Panc1 (cell line): ENCODE measurements around the gene GKAP1. TPM values are rescaled to one million over a fixed set of nuclear protein-coding genes. Genes with fewer than 3 reads are reported as not detected.

Experiments
- ATAC-seq: fragments of 200-7000 bp; cut with Tn5 transposase; 2 replicates; pipeline ENCODE4 v1.9.1; 2020; ENCODE audit warnings: mild to moderate bottlenecking, moderate library complexity
- BruUV-seq: library from RNA; stranded (reverse); fragments of 400-500 nt; replicated peaks from 2 replicates; lab custom pipeline; 2021; lab: Mats Ljungman, UMichigan
- CTCF ChIA-PET: fragments of 300-600 bp; sonication (Branson Sonifier 250); formaldehyde crosslinking; loops from one replicate; lab custom pipeline; 2022; ENCODE audit warnings: antibody characterized with exemption; lab: Charles Lee
- POLR2A ChIA-PET: fragments of 300-600 bp; sonication (Branson Sonifier 250); formaldehyde crosslinking; loops from one replicate; lab custom pipeline; 2022; ENCODE audit warnings: antibody characterized with exemption; lab: Charles Lee
- DNase-seq: peaks from one replicate; pipeline ENCODE4 v3.0.0-alpha.2; 2010; ENCODE audit warnings: low read depth, low spot score
- H3K27ac ChIP-seq: 2 replicates; pipeline ENCODE4 v1.5.1; 2011; ENCODE audit warnings: mild to moderate bottlenecking, low read length, inconsistent platforms
- H3K27me3 ChIP-seq: fragments of 200-500 bp; sonication (Bioruptor generic); 2 replicates; pipeline ENCODE4 v1.6.0; 2014; ENCODE audit warnings: low read length, inconsistent platforms; ENCODE audit not compliant: control insufficient read depth, insufficient read depth
- H3K36me3 ChIP-seq: fragments of 200-500 bp; sonication (Bioruptor generic); 2 replicates; pipeline ENCODE4 v1.5.1; 2014; ENCODE audit warnings: inconsistent platforms, mild to moderate bottlenecking, low read length, moderate library complexity; ENCODE audit not compliant: control insufficient read depth, insufficient read depth
- H3K4me1 ChIP-seq: 2 replicates; pipeline ENCODE4 v1.5.1; 2011; ENCODE audit warnings: inconsistent platforms, mild to moderate bottlenecking, low read length, moderate library complexity; ENCODE audit not compliant: control insufficient read depth, insufficient read depth
- H3K4me3 ChIP-seq, 2 experiments: 2 replicates each; pipeline ENCODE4 v1.5.1; 2011 to 2012; ENCODE audit warnings: low read depth in 2 of 2, low read length in 2 of 2, mild to moderate bottlenecking in 2 of 2, inconsistent platforms in 1 of 2, moderate library complexity in 1 of 2
- H3K9me3 ChIP-seq: fragments of 200-500 bp; sonication (Bioruptor generic); 2 replicates; pipeline ENCODE4 v1.5.1; 2014; ENCODE audit warnings: low read depth, mild to moderate bottlenecking, inconsistent platforms, low read length, moderate library complexity; ENCODE audit not compliant: control insufficient read depth, insufficient read depth
- CTCF ChIP-seq: fragments of 450-650 bp; IDR thresholded peaks from 2 replicates; pipeline ENCODE4 v1.5.1; 2017; ENCODE audit warnings: mild to moderate bottlenecking
- POLR2AphosphoS5 ChIP-seq: IDR thresholded peaks from 2 replicates; pipeline ENCODE4 v1.6.1; 2012; ENCODE audit warnings: mild to moderate bottlenecking, low read depth, low read length, moderate library complexity
- SIN3A ChIP-seq: IDR thresholded peaks from 2 replicates; pipeline ENCODE4 v1.6.1; 2012; ENCODE audit warnings: low read depth, mild to moderate bottlenecking, low read length, moderate library complexity, borderline replicate concordance; ENCODE audit not compliant: insufficient read depth
- TCF7L2 ChIP-seq: IDR thresholded peaks from 2 replicates; pipeline ENCODE4 v1.6.1; 2011; ENCODE audit warnings: mild to moderate bottlenecking, low read depth, low read length, inconsistent platforms
- in situ Hi-C: cut with HindIII; loops from 2 replicates; pipeline ENCODE4 v1.10.0; 2016; ENCODE audit warnings: low sequenced_read_pairs, low pct_unique_long_range_greater_than_20kb
- intact Hi-C: fragments of 100-400 bp; cut with micrococcal nuclease; formaldehyde crosslinking; loops from one replicate; pipeline ENCODE4 v1.10.0; 2022; ENCODE audit not compliant: unreplicated experiment
- total RNA-seq: library from RNA; stranded (reverse); gene quantifications from one replicate; pipeline ENCODE4 v1.2.1, GENCODE V29; 2021; ENCODE audit not compliant: unreplicated experiment
- TF ChIP-seq, protein P1 (sequence below), 2 experiments: IDR thresholded peaks; 2 replicates each; pipeline ENCODE4 v1.6.1; 2011 to 2012; ENCODE audit warnings: low read depth in 2 of 2, control low read depth in 1 of 2, low read length in 1 of 2, mild to moderate bottlenecking in 1 of 2, moderate library complexity in 1 of 2; ENCODE audit not compliant: insufficient read depth in 1 of 2

GKAP1 gene
- total RNA-seq, 1 experiment from 2014 or later, result 5.2 TPM

- DNase-seq (no peak), ATAC-seq (no peak)
- TF ChIP-seq SIN3A (no peak), TCF7L2 (no peak), POLR2AphosphoS5 (no peak), CTCF (no peak)
- TF ChIP-seq, protein P1, sequence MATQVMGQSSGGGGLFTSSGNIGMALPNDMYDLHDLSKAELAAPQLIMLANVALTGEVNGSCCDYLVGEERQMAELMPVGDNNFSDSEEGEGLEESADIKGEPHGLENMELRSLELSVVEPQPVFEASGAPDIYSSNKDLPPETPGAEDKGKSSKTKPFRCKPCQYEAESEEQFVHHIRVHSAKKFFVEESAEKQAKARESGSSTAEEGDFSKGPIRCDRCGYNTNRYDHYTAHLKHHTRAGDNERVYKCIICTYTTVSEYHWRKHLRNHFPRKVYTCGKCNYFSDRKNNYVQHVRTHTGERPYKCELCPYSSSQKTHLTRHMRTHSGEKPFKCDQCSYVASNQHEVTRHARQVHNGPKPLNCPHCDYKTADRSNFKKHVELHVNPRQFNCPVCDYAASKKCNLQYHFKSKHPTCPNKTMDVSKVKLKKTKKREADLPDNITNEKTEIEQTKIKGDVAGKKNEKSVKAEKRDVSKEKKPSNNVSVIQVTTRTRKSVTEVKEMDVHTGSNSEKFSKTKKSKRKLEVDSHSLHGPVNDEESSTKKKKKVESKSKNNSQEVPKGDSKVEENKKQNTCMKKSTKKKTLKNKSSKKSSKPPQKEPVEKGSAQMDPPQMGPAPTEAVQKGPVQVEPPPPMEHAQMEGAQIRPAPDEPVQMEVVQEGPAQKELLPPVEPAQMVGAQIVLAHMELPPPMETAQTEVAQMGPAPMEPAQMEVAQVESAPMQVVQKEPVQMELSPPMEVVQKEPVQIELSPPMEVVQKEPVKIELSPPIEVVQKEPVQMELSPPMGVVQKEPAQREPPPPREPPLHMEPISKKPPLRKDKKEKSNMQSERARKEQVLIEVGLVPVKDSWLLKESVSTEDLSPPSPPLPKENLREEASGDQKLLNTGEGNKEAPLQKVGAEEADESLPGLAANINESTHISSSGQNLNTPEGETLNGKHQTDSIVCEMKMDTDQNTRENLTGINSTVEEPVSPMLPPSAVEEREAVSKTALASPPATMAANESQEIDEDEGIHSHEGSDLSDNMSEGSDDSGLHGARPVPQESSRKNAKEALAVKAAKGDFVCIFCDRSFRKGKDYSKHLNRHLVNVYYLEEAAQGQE (IDR thresholded peaks at IDR 0.05; ENCODE audit: insufficient read depth in 1 of 2, low read depth in 2 of 2, low read length in 1 of 2), result no peak
- H3K36me3 ChIP-seq, result no peaks in the 10 kb centered on the region
- in situ Hi-C loops, result no loop called here
- H3K4me3 ChIP-seq, result no peak overlapping the region
- no peak overlapping the region for H3K27ac ChIP-seq
- ChIA-PET POLR2A (no interaction called here), CTCF (no interaction called here)
- H3K9me3 ChIP-seq, result no peaks in the 10 kb centered on the region
- no TSS peak for BruUV-seq
- H3K27me3 ChIP-seq, result no peaks in the 10 kb centered on the region
- intact Hi-C loops, result no loop called here
- peaks cover 28% of the 10 kb centered on the region for H3K4me1 ChIP-seq
These were observed 118.5 kb downstream of the GKAP1 start for GRCh38 chr9:83698976-83699585.

GRCh38 chr9:83691492-83691891, 126.1 kb downstream of the GKAP1 start:
- DNase-seq (no peak), ATAC-seq (no peak)
- intact Hi-C loops, result no loop called here
- BruUV-seq, result no TSS peak
- POLR2A ChIA-PET, result no interaction called here
- no peaks in the 10 kb centered on the region; the same call in 1 of the 2 replicates for H3K4me1 ChIP-seq
- TF ChIP-seq, protein P1 (IDR thresholded peaks at IDR 0.05; ENCODE audit: insufficient read depth in 1 of 2, low read depth in 2 of 2, low read length in 1 of 2), result no peak
- TF ChIP-seq CTCF (no peak), TCF7L2 (no peak), SIN3A (no peak), POLR2AphosphoS5 (no peak)
- CTCF ChIA-PET, result no interaction called here
- no peaks in the 10 kb centered on the region for H3K36me3 ChIP-seq
- H3K9me3 ChIP-seq, result no peaks in the 10 kb centered on the region
- no peaks in the 10 kb centered on the region for H3K27me3 ChIP-seq
- H3K27ac ChIP-seq, result no peak overlapping the region
- H3K4me3 ChIP-seq, result no peak overlapping the region
- in situ Hi-C loops, result no loop called here
